ENCODE data around the gene KPNA2. TPM values are rescaled to one million over a fixed set of nuclear protein-coding genes. Genes with fewer than 3 reads are reported as not detected.

Gene KPNA2
- total and polyA plus RNA-seq, 9 of the 15 experiments (the other 6 are each of a cell fraction or from before 2014, with no cell fraction given) = 132 to 984 (median 241) TPM

- TF ChIP-seq FOXP4 (CRISPR knock-in tag; IDR thresholded peaks at IDR 0.05; ENCODE audit: borderline replicate concordance) (no peak), MTA3 (IDR thresholded peaks at IDR 0.05; ENCODE audit: borderline replicate concordance) (no peak), FOXM1 (IDR thresholded peaks at IDR 0.05; ENCODE audit: low read depth) (no peak), FOXM1 (CRISPR knock-in tag; IDR thresholded peaks at IDR 0.05; ENCODE audit: low read depth) (no peak), ZNF740 (CRISPR knock-in tag; IDR thresholded peaks at IDR 0.05) (no peak), ZNF740 (tag; IDR thresholded peaks at IDR 0.05) (no peak), CEBPB (tag; IDR thresholded peaks at IDR 0.05) (no peak), ZBTB40 (IDR thresholded peaks at IDR 0.05) (peak; percentile 38; the same call in 1 of the 2 replicates), ZBTB40 (CRISPR knock-in tag; IDR thresholded peaks at IDR 0.05) (no peak), ZNF347 (CRISPR knock-in tag; IDR thresholded peaks at IDR 0.05; ENCODE audit: low read depth) (no peak), HEY1 (CRISPR knock-in tag; IDR thresholded peaks at IDR 0.05; ENCODE audit: borderline replicate concordance) (no peak), SOX6 (IDR thresholded peaks at IDR 0.05) (no peak), NR1H2 (CRISPR knock-in tag; IDR thresholded peaks at IDR 0.05) (peak; percentile 91; the same call in 1 of the 2 replicates), PRPF4 (IDR thresholded peaks at IDR 0.05; ENCODE audit: insufficient read depth, low read depth, low read length, poor library complexity, severe bottlenecking) (no peak), EHMT2 (IDR thresholded peaks at IDR 0.05) (no peak), POLR2AphosphoS5 (IDR thresholded peaks at IDR 0.05; ENCODE audit: control insufficient read depth, insufficient read depth, low read depth, low read length) (no peak), ESRRB (CRISPR knock-in tag; IDR thresholded peaks at IDR 0.05; ENCODE audit: borderline replicate concordance) (no peak)
Observed at GRCh38 chr17:67992548-67993152, 42.9 kb upstream of the KPNA2 start (continued).

All from K562 (cell line).